ENCODE data around the gene REC8. TPM values are rescaled to one million over a fixed set of nuclear protein-coding genes. Genes with fewer than 3 reads are reported as not detected.

The REC8 gene
- total and polyA plus RNA-seq, 2 of the 13 experiments (the other 11 are each of a cell fraction or from before 2014, with no cell fraction given), result 3.4 to 14.7 TPM

DNA sequence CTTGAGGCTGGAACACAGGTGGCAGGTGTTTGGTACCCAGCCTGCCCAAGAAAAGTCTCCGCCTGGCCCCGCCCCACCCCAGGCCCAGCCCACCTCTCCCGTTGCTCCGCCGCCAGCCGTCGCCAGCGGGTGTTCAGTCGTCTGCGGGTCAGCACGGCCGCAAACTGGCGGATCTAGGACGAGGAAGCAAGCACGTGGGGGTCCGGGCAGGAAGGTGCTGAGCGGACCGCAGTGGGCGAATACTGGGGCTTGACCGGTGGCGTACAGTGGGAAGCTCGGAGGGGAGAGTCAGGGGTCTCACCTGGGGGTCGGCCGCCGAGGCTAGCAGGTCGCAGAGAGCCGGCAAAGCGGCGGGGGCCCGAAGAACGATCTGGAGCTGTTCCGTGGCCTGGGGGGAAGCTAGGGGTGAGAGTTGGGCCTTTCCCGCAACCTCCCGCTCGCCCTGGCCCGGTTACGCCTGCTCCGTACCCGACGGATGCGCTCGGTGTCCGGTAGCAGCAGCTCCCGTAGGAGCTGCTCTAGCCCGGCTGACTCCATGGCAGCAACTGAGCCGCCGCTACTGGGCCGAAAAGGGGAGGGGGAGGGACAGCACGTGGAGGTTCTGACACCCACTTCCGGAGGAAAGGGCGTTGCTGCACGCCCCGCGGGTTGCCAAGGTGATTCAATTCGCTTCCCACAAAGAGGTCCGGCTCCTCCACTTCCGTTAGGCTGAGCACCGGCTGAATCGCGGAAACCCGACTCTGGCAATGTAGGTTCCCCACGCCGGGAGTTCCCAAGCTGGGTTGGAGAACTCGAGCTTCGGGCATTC, 16.6 kb downstream of the REC8 start, which contains the start of gene IPO4 (continued):
- TF ChIP-seq ZNF136 (CRISPR knock-in tag; IDR thresholded peaks at IDR 0.05; ENCODE audit: low read depth) (peak; percentile 99), HOXA9 (CRISPR knock-in tag; IDR thresholded peaks at IDR 0.05; ENCODE audit: borderline replicate concordance) (no peak), SNRNP70 (IDR thresholded peaks at IDR 0.05; ENCODE audit: low read depth, low read length) (no peak), AGO2 (optimal IDR thresholded peaks at IDR 0.05; ENCODE audit: low read depth, low read length) (peak; percentile 100), ZNF12 (CRISPR knock-in tag; IDR thresholded peaks at IDR 0.05) (peak; percentile 86), RORA (CRISPR knock-in tag; IDR thresholded peaks at IDR 0.05) (no peak), ASH2L (IDR thresholded peaks at IDR 0.05; ENCODE audit: insufficient read length, low read depth, low read length) (peak; percentile 100), ZNF746 (CRISPR knock-in tag; IDR thresholded peaks at IDR 0.05) (no peak), ZNF883 (CRISPR knock-in tag; IDR thresholded peaks at IDR 0.05; ENCODE audit: not compliant biosample characterization) (peak; percentile 97), TOE1 (CRISPR knock-in tag; IDR thresholded peaks at IDR 0.05) (peak; percentile 100), YY1 (IDR thresholded peaks at IDR 0.05; ENCODE audit: insufficient read depth, insufficient replicate concordance, low read depth, low read length) (peak; percentile 90), ZNF382 (CRISPR knock-in tag; IDR thresholded peaks at IDR 0.05; ENCODE audit: borderline replicate concordance) (no peak), FOSL2 (CRISPR knock-in tag; IDR thresholded peaks at IDR 0.05) (peak; percentile 90), GFI1 (CRISPR knock-in tag; IDR thresholded peaks at IDR 0.05; ENCODE audit: borderline replicate concordance) (no peak), CHD2 (IDR thresholded peaks at IDR 0.05; ENCODE audit: low read depth, low read length) (peak; percentile 76), ZNF121 (CRISPR knock-in tag; IDR thresholded peaks at IDR 0.05) (no peak), YEATS4 (CRISPR knock-in tag; IDR thresholded peaks at IDR 0.05; ENCODE audit: borderline replicate concordance) (peak; percentile 100), CC2D1A (CRISPR knock-in tag; IDR thresholded peaks at IDR 0.05) (no peak), ZNF569 (CRISPR knock-in tag; IDR thresholded peaks at IDR 0.05; ENCODE audit: borderline replicate concordance) (peak; percentile 99; the same call in 1 of the 2 replicates)
- TF ChIP-seq, protein P1, sequence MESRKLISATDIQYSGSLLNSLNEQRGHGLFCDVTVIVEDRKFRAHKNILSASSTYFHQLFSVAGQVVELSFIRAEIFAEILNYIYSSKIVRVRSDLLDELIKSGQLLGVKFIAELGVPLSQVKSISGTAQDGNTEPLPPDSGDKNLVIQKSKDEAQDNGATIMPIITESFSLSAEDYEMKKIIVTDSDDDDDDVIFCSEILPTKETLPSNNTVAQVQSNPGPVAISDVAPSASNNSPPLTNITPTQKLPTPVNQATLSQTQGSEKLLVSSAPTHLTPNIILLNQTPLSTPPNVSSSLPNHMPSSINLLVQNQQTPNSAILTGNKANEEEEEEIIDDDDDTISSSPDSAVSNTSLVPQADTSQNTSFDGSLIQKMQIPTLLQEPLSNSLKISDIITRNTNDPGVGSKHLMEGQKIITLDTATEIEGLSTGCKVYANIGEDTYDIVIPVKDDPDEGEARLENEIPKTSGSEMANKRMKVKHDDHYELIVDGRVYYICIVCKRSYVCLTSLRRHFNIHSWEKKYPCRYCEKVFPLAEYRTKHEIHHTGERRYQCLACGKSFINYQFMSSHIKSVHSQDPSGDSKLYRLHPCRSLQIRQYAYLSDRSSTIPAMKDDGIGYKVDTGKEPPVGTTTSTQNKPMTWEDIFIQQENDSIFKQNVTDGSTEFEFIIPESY (CRISPR knock-in tag; IDR thresholded peaks at IDR 0.05), result peak; percentile 85
- TF ChIP-seq, protein P2, sequence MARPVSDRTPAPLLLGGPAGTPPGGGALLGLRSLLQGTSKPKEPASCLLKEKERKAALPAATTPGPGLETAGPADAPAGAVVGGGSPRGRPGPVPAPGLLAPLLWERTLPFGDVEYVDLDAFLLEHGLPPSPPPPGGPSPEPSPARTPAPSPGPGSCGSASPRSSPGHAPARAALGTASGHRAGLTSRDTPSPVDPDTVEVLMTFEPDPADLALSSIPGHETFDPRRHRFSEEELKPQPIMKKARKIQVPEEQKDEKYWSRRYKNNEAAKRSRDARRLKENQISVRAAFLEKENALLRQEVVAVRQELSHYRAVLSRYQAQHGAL (CRISPR knock-in tag; IDR thresholded peaks at IDR 0.05; ENCODE audit: not compliant biosample characterization), result peak; percentile 85
- TF ChIP-seq, protein P3, sequence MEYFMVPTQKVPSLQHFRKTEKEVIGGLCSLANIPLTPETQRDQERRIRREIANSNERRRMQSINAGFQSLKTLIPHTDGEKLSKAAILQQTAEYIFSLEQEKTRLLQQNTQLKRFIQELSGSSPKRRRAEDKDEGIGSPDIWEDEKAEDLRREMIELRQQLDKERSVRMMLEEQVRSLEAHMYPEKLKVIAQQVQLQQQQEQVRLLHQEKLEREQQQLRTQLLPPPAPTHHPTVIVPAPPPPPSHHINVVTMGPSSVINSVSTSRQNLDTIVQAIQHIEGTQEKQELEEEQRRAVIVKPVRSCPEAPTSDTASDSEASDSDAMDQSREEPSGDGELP (IDR thresholded peaks at IDR 0.05; ENCODE audit: borderline replicate concordance, low read depth), result peak; percentile 89
- TF ChIP-seq, protein P4, sequence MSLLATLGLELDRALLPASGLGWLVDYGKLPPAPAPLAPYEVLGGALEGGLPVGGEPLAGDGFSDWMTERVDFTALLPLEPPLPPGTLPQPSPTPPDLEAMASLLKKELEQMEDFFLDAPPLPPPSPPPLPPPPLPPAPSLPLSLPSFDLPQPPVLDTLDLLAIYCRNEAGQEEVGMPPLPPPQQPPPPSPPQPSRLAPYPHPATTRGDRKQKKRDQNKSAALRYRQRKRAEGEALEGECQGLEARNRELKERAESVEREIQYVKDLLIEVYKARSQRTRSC (CRISPR knock-in tag; IDR thresholded peaks at IDR 0.05; ENCODE audit: low read depth), result no peak; the same call in 1 of the 2 replicates
- TF ChIP-seq, protein P5, sequence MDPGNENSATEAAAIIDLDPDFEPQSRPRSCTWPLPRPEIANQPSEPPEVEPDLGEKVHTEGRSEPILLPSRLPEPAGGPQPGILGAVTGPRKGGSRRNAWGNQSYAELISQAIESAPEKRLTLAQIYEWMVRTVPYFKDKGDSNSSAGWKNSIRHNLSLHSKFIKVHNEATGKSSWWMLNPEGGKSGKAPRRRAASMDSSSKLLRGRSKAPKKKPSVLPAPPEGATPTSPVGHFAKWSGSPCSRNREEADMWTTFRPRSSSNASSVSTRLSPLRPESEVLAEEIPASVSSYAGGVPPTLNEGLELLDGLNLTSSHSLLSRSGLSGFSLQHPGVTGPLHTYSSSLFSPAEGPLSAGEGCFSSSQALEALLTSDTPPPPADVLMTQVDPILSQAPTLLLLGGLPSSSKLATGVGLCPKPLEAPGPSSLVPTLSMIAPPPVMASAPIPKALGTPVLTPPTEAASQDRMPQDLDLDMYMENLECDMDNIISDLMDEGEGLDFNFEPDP (CRISPR knock-in tag; conservative IDR thresholded peaks at IDR 0.05), result no peak

Data from HepG2 (cell line).